Prostate gland (tissue), 2 donors: ENCODE results near the gene NME1. TPM values are rescaled to one million over a fixed set of nuclear protein-coding genes. Genes with fewer than 3 reads are reported as not detected.
"Not testable (repeated sequence)": the region's sequence is repeated elsewhere in the genome, so short reads cannot be mapped to it uniquely, and the experiment has no call there.

ENCODE experiments used
- DNase-seq: peaks from one replicate; pipeline ENCODE4 v3.0.0-alpha.2; 2019; ENCODE audit warnings: low spot score
- H3K27ac ChIP-seq, 2 donors: fragments of 200-600 bp; sonication (generic); 2 replicates each; pipeline ENCODE4 v1.5.1; 2017 to 2019
- H3K27me3 ChIP-seq: fragments of 200-600 bp; sonication (generic); replicated peaks from 2 replicates; pipeline ENCODE4 v1.5.1; 2019; ENCODE audit not compliant: insufficient read depth
- H3K36me3 ChIP-seq, 2 donors: fragments of 200-600 bp; sonication (generic); 1 replicate in 1 of 2; 2 replicates in 1 of 2; pipeline versions ENCODE4 v1.5.1 to v1.8.1; 2017 to 2019
- H3K4me1 ChIP-seq: fragments of 200-600 bp; sonication (generic); replicated peaks from 2 replicates; pipeline ENCODE4 v1.5.1; 2019
- H3K4me3 ChIP-seq, 2 donors: fragments of 200-600 bp; sonication (generic); 2 replicates each; pipeline ENCODE4 v1.5.1; 2017 to 2019
- H3K9me3 ChIP-seq: fragments of 200-600 bp; sonication (generic); 2 replicates; pipeline ENCODE4 v1.5.1; 2017
- CTCF ChIP-seq, 4 experiments: fragments of 200-600 bp in 2 of 4; fragments of 450-650 bp in 2 of 4; sonication (generic) in 2 of 4; IDR thresholded peaks; 1 replicate in 3 of 4; 2 replicates in 1 of 4; pipeline ENCODE4 v1.5.1; 2016 to 2019; ENCODE audit warnings: antibody characterized with exemption in 4 of 4, mild to moderate bottlenecking in 2 of 4, moderate library complexity in 2 of 4
- POLR2A ChIP-seq: fragments of 450-650 bp; IDR thresholded peaks from one replicate; pipeline ENCODE4 v1.6.1; 2016; ENCODE audit warnings: antibody characterized with exemption, mild to moderate bottlenecking
- POLR2AphosphoS5 ChIP-seq: sonication (generic); formaldehyde crosslinking; IDR thresholded peaks from one replicate; pipeline ENCODE4 v1.6.1; 2017; ENCODE audit warnings: antibody characterized with exemption
- WGBS: methylation state at CpG from one replicate; pipeline ENCODE4 v1.1.5; 2018; 5-methylcytosine and 5-hydroxymethylcytosine counted together
- intact Hi-C: fragments of 100-400 bp; cut with DNase I; formaldehyde crosslinking; loops from one replicate; pipeline ENCODE4 v1.14.2; 2022
- total RNA-seq, 2 donors: library from RNA; depleted of rRNA; stranded (reverse); fragments of >200 nt; gene quantifications; one replicate each; pipeline ENCODE4 v1.1.0, GENCODE V29; 2016

Gene NME1
- total RNA-seq, 2 donors from 2014 or later, result 32.3 to 75.1 TPM

- Histone ChIP-seq H3K4me1 (peaks cover 4% of the 10 kb centered on the region), H3K36me3 (peaks cover 0 to 5% of the 10 kb centered on the region in 2 donors), H3K4me3 (peak within 1 kb of the TSS; percentile 86 to 98), H3K27ac (peak within 1 kb of the TSS; percentile 87 to 94), H3K9me3 (no peaks in the 10 kb centered on the region), H3K27me3 (no peaks in the 10 kb centered on the region)
- DNase-seq, result peak; percentile 86
- under 1% methylated on average over 14 of the region's 98 CpGs for WGBS
- peak; percentile 65 for TF ChIP-seq POLR2AphosphoS5
- TF ChIP-seq POLR2A, result peak; percentile 69
- TF ChIP-seq CTCF (IDR thresholded peaks at IDR 0.05), result no peak
- intact Hi-C loops, result loop anchor here (5.0 kb wide), 2 partner anchors 49 to 96 kb away; partner anchors contain the start of genes MBTD1 and UTP18
Measured at GRCh38 chr17:51166198-51166986, 13.0 kb downstream of the NME1 start, which contains the start of gene NME2. NME2 (plus strand) TSS chr17:51166411; CDS start chr17:51166831, 420 bp downstream.

GRCh38 chr17:51166987-51167931 is 13.9 kb downstream of the NME1 start:
- peak overlapping the region; percentile 87 to 94 for H3K27ac ChIP-seq
- H3K9me3 ChIP-seq, result no peaks in the 10 kb centered on the region
- 15% methylated on average over 40 of the region's 42 CpGs for WGBS
- DNase-seq, result peak; percentile 14
- intact Hi-C loops, result loop anchor here (5.0 kb wide), 2 partner anchors 50 to 95 kb away; partner anchors contain the start of genes MBTD1 and UTP18
- H3K4me3 ChIP-seq, result peak overlapping the region; percentile 86 to 98
- H3K4me1 ChIP-seq, result peaks cover 4% of the 10 kb centered on the region
- peaks cover 0 to 5% of the 10 kb centered on the region in 2 donors for H3K36me3 ChIP-seq
- H3K27me3 ChIP-seq, result no peaks in the 10 kb centered on the region
- no peak for TF ChIP-seq POLR2A
- TF ChIP-seq POLR2AphosphoS5, result peak; percentile 6
- peak; percentile 29 to 60 (median 48) for TF ChIP-seq CTCF (IDR thresholded peaks at IDR 0.05)

GRCh38 chr17:51169340-51169739 is 16.0 kb downstream of the NME1 start:
- intact Hi-C loops, result loop anchor here (5.0 kb wide), 2 partner anchors 52 to 93 kb away; partner anchors contain the start of genes MBTD1 and UTP18
- 100% methylated on average over 1 of the region's 1 CpG for WGBS
- DNase-seq, result no peak
- no peak overlapping the region for H3K27ac ChIP-seq
- H3K4me3 ChIP-seq, result no peak overlapping the region
- no peaks in the 10 kb centered on the region for H3K9me3 ChIP-seq
- no peaks in the 10 kb centered on the region for H3K27me3 ChIP-seq
- TF ChIP-seq POLR2A (no peak), CTCF (IDR thresholded peaks at IDR 0.05) (no peak), POLR2AphosphoS5 (no peak)
- H3K36me3 ChIP-seq, result peaks cover 0 to 5% of the 10 kb centered on the region in 2 donors
- H3K4me1 ChIP-seq, result peaks cover 4% of the 10 kb centered on the region

- intact Hi-C loops, result no loop called here
- Histone ChIP-seq H3K9me3 (no peaks in the 10 kb centered on the region), H3K36me3 (peaks cover 0 to 5% of the 10 kb centered on the region in 2 donors), H3K4me3 (no peak overlapping the region), H3K27me3 (no peaks in the 10 kb centered on the region), H3K27ac (no peak overlapping the region), H3K4me1 (peaks cover under 1% of the 10 kb centered on the region)
- no peak for DNase-seq
- no peak for TF ChIP-seq POLR2A
- TF ChIP-seq CTCF (IDR thresholded peaks at IDR 0.05), result no peak
- WGBS, result 89% methylated on average over 2 of the region's 2 CpGs
Measured at GRCh38 chr17:51170736-51171135, 17.4 kb downstream of the NME1 start.

- WGBS, result 86% methylated on average over 9 of the region's 9 CpGs
- intact Hi-C loops, H3K36me3 ChIP-seq: not testable (repeated sequence)
Measured at GRCh38 chr17:51172030-51172429, 18.7 kb downstream of the NME1 start.

More at GRCh38 chr17:51172030-51172429, 18.7 kb downstream of the NME1 start:
- H3K4me1 ChIP-seq, H3K9me3 ChIP-seq, H3K27ac ChIP-seq, H3K4me3 ChIP-seq, DNase-seq, H3K27me3 ChIP-seq: not testable (repeated sequence)
